HEK293 (cell line): ENCODE data around the gene AMD1.

Experiments
- BCL11B ChIP-seq: fragments of 450-650 bp; formaldehyde crosslinking; IDR thresholded peaks from 2 replicates; pipeline ENCODE4 v1.5.1; 2016; ENCODE audit warnings: low read depth, missing biosample characterization, missing genetic modification characterization
- GLIS1 ChIP-seq: fragments of 450-650 bp; formaldehyde crosslinking; IDR thresholded peaks from 2 replicates; pipeline ENCODE4 v1.5.1; 2016; ENCODE audit warnings: missing biosample characterization, missing genetic modification characterization
- GLIS2 ChIP-seq: fragments of 450-650 bp; formaldehyde crosslinking; IDR thresholded peaks from 2 replicates; pipeline ENCODE4 v1.5.1; 2016; ENCODE audit warnings: missing biosample characterization, missing genetic modification characterization
- HOXA7 ChIP-seq: sonication (generic); formaldehyde crosslinking; IDR thresholded peaks from 2 replicates; pipeline ENCODE4 v1.8.1; 2022; ENCODE audit warnings: missing genetic modification reagents, borderline replicate concordance
- MEIS1 ChIP-seq: sonication (generic); formaldehyde crosslinking; IDR thresholded peaks from 2 replicates; pipeline ENCODE4 v1.8.1; 2022; ENCODE audit warnings: missing genetic modification reagents, mild to moderate bottlenecking, borderline replicate concordance
- TCF7L2 ChIP-seq: IDR thresholded peaks from 2 replicates; pipeline ENCODE4 v1.6.1; 2011; ENCODE audit warnings: low read depth, mild to moderate bottlenecking, inconsistent platforms, low read length, moderate library complexity, borderline replicate concordance
- TRIM28 ChIP-seq: IDR thresholded peaks from 2 replicates; pipeline ENCODE4 v1.6.1; 2011; ENCODE audit warnings: low read length, control low read depth, borderline replicate concordance
- YY1 ChIP-seq: fragments of 450-650 bp; formaldehyde crosslinking; IDR thresholded peaks from 2 replicates; pipeline ENCODE4 v1.5.1; 2018; ENCODE audit warnings: missing biosample characterization, missing genetic modification characterization
- ZFP69B ChIP-seq: fragments of 450-650 bp; formaldehyde crosslinking; IDR thresholded peaks from 2 replicates; pipeline ENCODE4 v1.5.1; 2016; ENCODE audit warnings: missing biosample characterization, missing genetic modification characterization
- ZNF146 ChIP-seq: fragments of 450-650 bp; formaldehyde crosslinking; IDR thresholded peaks from 2 replicates; pipeline ENCODE4 v1.5.1; 2016; ENCODE audit warnings: missing biosample characterization, missing genetic modification characterization
- ZNF16 ChIP-seq: fragments of 450-650 bp; formaldehyde crosslinking; IDR thresholded peaks from 2 replicates; pipeline ENCODE4 v1.5.1; 2016; ENCODE audit warnings: low read depth, missing biosample characterization, missing genetic modification characterization
- ZNF223 ChIP-seq: fragments of 450-650 bp; formaldehyde crosslinking; IDR thresholded peaks from 2 replicates; pipeline ENCODE4 v1.5.1; 2016; ENCODE audit warnings: missing biosample characterization, missing genetic modification characterization
- ZNF23 ChIP-seq: fragments of 450-650 bp; formaldehyde crosslinking; IDR thresholded peaks from 2 replicates; pipeline ENCODE4 v1.5.1; 2016; ENCODE audit warnings: missing biosample characterization, missing genetic modification characterization, borderline replicate concordance
- ZNF350 ChIP-seq: fragments of 450-650 bp; formaldehyde crosslinking; IDR thresholded peaks from 2 replicates; pipeline ENCODE4 v1.5.0; 2017; ENCODE audit warnings: missing biosample characterization, mild to moderate bottlenecking, missing genetic modification characterization
- ZNF366 ChIP-seq: fragments of 450-650 bp; formaldehyde crosslinking; conservative IDR thresholded peaks from 2 replicates; pipeline ENCODE4 v1.5.1; 2016; ENCODE audit warnings: missing biosample characterization, missing genetic modification characterization
- ZNF560 ChIP-seq: fragments of 450-650 bp; formaldehyde crosslinking; IDR thresholded peaks from 2 replicates; pipeline ENCODE4 v1.5.1; 2017; ENCODE audit warnings: missing biosample characterization, missing genetic modification characterization, borderline replicate concordance
- ZNF571 ChIP-seq: fragments of 450-650 bp; formaldehyde crosslinking; IDR thresholded peaks from 2 replicates; pipeline ENCODE4 v1.5.0; 2017; ENCODE audit warnings: missing biosample characterization, missing genetic modification characterization
- ZNF626 ChIP-seq: fragments of 450-650 bp; sonication (Bioruptor Pico); formaldehyde crosslinking; IDR thresholded peaks from 2 replicates; pipeline ENCODE4 v1.5.1; 2018; ENCODE audit warnings: missing biosample characterization, missing genetic modification characterization, inconsistent platforms
- ZNF747 ChIP-seq: fragments of 450-650 bp; formaldehyde crosslinking; IDR thresholded peaks from 2 replicates; pipeline ENCODE4 v1.5.1; 2016; ENCODE audit warnings: missing biosample characterization, missing genetic modification characterization
- ZNF776 ChIP-seq: fragments of 450-650 bp; formaldehyde crosslinking; IDR thresholded peaks from 2 replicates; pipeline ENCODE4 v1.5.0; 2017; ENCODE audit warnings: missing biosample characterization, missing genetic modification characterization, borderline replicate concordance
- TF ChIP-seq, protein P1 (sequence below): fragments of 450-650 bp; formaldehyde crosslinking; IDR thresholded peaks from 2 replicates; pipeline ENCODE4 v1.5.1; 2016; ENCODE audit warnings: missing biosample characterization, missing genetic modification characterization
- TF ChIP-seq, protein P2 (sequence below): fragments of 450-650 bp; formaldehyde crosslinking; IDR thresholded peaks from 2 replicates; pipeline ENCODE4 v1.5.1; 2016; ENCODE audit warnings: missing biosample characterization, missing genetic modification characterization
- TF ChIP-seq, protein P3 (sequence below): fragments of 450-650 bp; formaldehyde crosslinking; IDR thresholded peaks from 2 replicates; pipeline ENCODE4 v1.5.1; 2016; ENCODE audit warnings: missing biosample characterization, missing genetic modification characterization
- TF ChIP-seq, protein P4 (sequence below): fragments of 450-650 bp; formaldehyde crosslinking; IDR thresholded peaks from 2 replicates; pipeline ENCODE4 v1.5.1; 2016; ENCODE audit warnings: missing biosample characterization, missing genetic modification characterization, low read depth
- TF ChIP-seq, protein P5 (sequence below): fragments of 450-650 bp; formaldehyde crosslinking; IDR thresholded peaks from 2 replicates; pipeline ENCODE4 v1.5.1; 2016; ENCODE audit warnings: missing biosample characterization, missing genetic modification characterization
- TF ChIP-seq, protein P6 (sequence below): fragments of 450-650 bp; formaldehyde crosslinking; IDR thresholded peaks from 2 replicates; pipeline ENCODE4 v1.5.1; 2016; ENCODE audit warnings: missing biosample characterization, missing genetic modification characterization

The AMD1 gene

DNA sequence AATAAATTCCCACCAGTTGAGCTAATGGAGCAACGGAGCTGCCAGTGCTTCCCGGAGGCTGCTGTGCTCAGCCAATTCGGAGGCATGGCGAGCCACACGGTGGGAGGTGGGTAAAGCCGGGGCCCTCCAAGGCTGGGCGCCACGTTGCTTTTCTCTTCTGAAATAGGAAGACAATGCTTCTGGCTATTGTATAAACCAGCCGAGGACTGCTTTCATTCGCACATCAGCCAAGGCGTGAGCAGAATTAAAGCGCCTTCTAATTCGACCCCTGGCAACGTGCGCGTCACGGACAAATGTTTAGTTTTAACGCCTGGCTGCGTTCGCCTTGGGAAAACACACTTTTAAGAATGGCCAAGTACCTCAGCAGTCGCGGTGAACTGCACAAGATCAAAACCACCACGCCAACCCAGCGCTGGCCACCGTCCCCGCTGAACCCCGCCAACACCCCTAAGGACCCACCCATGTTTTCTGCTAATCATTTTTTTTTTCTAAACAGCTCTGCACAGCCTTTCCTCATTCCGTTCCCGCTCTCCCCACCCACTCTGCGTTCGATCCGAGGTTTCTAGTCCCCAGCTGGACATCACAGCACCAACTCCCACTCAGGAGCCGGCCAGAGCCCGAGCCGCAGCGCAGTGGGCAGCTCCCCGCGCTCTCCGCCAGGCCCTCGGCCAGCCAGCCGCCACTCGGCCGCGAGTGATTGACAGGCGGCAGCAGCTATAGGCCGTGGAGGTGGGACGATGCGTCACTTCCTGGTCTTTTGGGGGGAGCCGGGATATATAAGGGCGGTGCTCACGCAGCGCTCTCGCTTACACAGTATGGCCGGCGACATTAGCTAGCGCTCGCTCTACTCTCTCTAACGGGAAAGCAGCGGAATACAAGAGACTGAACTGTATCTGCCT, at the start of gene AMD1 (continued):
- TF ChIP-seq, protein P1, sequence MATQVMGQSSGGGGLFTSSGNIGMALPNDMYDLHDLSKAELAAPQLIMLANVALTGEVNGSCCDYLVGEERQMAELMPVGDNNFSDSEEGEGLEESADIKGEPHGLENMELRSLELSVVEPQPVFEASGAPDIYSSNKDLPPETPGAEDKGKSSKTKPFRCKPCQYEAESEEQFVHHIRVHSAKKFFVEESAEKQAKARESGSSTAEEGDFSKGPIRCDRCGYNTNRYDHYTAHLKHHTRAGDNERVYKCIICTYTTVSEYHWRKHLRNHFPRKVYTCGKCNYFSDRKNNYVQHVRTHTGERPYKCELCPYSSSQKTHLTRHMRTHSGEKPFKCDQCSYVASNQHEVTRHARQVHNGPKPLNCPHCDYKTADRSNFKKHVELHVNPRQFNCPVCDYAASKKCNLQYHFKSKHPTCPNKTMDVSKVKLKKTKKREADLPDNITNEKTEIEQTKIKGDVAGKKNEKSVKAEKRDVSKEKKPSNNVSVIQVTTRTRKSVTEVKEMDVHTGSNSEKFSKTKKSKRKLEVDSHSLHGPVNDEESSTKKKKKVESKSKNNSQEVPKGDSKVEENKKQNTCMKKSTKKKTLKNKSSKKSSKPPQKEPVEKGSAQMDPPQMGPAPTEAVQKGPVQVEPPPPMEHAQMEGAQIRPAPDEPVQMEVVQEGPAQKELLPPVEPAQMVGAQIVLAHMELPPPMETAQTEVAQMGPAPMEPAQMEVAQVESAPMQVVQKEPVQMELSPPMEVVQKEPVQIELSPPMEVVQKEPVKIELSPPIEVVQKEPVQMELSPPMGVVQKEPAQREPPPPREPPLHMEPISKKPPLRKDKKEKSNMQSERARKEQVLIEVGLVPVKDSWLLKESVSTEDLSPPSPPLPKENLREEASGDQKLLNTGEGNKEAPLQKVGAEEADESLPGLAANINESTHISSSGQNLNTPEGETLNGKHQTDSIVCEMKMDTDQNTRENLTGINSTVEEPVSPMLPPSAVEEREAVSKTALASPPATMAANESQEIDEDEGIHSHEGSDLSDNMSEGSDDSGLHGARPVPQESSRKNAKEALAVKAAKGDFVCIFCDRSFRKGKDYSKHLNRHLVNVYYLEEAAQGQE (tag by site-specific recombination): peak; percentile 66
- TF ChIP-seq ZNF776 (no peak), YY1 (tag by site-specific recombination) (peak; percentile 75), ZNF16 (tag by site-specific recombination) (no peak), GLIS2 (tag by site-specific recombination) (peak; percentile 55), ZNF571 (no peak), BCL11B (tag by site-specific recombination) (peak; percentile 69), ZNF747 (tag by site-specific recombination) (no peak), MEIS1 (no peak), GLIS1 (tag by site-specific recombination) (no peak; the same call in 1 of the 2 replicates), ZNF223 (tag by site-specific recombination) (no peak), ZNF366 (tag by site-specific recombination) (peak; percentile 55; the same call in 1 of the 2 replicates), ZNF23 (tag by site-specific recombination) (no peak), ZNF626 (tag by site-specific recombination) (no peak), TRIM28 (0 out of 2 replicates have a peak, but pooled peaks have one; percentile 64), ZNF350 (no peak), HOXA7 (CRISPR knock-in tag) (no peak), ZNF560 (no peak), ZNF146 (tag by site-specific recombination) (no peak), TCF7L2 (peak; percentile 40; the same call in 1 of the 2 replicates), ZFP69B (tag by site-specific recombination) (peak; percentile 71; the same call in 1 of the 2 replicates)
- TF ChIP-seq, protein P2, sequence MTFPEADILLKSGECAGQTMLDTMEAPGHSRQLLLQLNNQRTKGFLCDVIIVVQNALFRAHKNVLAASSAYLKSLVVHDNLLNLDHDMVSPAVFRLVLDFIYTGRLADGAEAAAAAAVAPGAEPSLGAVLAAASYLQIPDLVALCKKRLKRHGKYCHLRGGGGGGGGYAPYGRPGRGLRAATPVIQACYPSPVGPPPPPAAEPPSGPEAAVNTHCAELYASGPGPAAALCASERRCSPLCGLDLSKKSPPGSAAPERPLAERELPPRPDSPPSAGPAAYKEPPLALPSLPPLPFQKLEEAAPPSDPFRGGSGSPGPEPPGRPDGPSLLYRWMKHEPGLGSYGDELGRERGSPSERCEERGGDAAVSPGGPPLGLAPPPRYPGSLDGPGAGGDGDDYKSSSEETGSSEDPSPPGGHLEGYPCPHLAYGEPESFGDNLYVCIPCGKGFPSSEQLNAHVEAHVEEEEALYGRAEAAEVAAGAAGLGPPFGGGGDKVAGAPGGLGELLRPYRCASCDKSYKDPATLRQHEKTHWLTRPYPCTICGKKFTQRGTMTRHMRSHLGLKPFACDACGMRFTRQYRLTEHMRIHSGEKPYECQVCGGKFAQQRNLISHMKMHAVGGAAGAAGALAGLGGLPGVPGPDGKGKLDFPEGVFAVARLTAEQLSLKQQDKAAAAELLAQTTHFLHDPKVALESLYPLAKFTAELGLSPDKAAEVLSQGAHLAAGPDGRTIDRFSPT: peak; percentile 73
- TF ChIP-seq, protein P3, sequence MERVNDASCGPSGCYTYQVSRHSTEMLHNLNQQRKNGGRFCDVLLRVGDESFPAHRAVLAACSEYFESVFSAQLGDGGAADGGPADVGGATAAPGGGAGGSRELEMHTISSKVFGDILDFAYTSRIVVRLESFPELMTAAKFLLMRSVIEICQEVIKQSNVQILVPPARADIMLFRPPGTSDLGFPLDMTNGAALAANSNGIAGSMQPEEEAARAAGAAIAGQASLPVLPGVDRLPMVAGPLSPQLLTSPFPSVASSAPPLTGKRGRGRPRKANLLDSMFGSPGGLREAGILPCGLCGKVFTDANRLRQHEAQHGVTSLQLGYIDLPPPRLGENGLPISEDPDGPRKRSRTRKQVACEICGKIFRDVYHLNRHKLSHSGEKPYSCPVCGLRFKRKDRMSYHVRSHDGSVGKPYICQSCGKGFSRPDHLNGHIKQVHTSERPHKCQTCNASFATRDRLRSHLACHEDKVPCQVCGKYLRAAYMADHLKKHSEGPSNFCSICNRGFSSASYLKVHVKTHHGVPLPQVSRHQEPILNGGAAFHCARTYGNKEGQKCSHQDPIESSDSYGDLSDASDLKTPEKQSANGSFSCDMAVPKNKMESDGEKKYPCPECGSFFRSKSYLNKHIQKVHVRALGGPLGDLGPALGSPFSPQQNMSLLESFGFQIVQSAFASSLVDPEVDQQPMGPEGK (tag by site-specific recombination): peak; percentile 70; the same call in 1 of the 2 replicates
- TF ChIP-seq, protein P4, sequence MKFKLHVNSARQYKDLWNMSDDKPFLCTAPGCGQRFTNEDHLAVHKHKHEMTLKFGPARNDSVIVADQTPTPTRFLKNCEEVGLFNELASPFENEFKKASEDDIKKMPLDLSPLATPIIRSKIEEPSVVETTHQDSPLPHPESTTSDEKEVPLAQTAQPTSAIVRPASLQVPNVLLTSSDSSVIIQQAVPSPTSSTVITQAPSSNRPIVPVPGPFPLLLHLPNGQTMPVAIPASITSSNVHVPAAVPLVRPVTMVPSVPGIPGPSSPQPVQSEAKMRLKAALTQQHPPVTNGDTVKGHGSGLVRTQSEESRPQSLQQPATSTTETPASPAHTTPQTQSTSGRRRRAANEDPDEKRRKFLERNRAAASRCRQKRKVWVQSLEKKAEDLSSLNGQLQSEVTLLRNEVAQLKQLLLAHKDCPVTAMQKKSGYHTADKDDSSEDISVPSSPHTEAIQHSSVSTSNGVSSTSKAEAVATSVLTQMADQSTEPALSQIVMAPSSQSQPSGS (tag by site-specific recombination): no peak
- TF ChIP-seq, protein P5, sequence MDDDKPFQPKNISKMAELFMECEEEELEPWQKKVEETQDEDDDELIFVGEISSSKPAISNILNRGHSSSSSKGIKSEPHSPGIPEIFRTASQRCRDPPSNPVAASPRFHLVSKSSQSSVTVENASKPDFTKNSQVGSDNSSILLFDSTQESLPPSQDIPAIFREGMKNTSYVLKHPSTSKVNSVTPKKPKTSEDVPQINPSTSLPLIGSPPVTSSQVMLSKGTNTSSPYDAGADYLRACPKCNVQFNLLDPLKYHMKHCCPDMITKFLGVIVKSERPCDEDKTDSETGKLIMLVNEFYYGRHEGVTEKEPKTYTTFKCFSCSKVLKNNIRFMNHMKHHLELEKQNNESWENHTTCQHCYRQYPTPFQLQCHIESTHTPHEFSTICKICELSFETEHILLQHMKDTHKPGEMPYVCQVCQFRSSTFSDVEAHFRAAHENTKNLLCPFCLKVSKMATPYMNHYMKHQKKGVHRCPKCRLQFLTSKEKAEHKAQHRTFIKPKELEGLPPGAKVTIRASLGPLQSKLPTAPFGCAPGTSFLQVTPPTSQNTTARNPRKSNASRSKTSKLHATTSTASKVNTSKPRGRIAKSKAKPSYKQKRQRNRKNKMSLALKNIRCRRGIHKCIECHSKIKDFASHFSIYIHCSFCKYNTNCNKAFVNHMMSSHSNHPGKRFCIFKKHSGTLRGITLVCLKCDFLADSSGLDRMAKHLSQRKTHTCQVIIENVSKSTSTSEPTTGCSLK (tag by site-specific recombination): no peak
- TF ChIP-seq, protein P6, sequence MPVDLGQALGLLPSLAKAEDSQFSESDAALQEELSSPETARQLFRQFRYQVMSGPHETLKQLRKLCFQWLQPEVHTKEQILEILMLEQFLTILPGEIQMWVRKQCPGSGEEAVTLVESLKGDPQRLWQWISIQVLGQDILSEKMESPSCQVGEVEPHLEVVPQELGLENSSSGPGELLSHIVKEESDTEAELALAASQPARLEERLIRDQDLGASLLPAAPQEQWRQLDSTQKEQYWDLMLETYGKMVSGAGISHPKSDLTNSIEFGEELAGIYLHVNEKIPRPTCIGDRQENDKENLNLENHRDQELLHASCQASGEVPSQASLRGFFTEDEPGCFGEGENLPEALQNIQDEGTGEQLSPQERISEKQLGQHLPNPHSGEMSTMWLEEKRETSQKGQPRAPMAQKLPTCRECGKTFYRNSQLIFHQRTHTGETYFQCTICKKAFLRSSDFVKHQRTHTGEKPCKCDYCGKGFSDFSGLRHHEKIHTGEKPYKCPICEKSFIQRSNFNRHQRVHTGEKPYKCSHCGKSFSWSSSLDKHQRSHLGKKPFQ: no peak
